ENCODE measurements around the gene RENBP. TPM values are rescaled to one million over a fixed set of nuclear protein-coding genes. Genes with fewer than 3 reads are reported as not detected.

Gene RENBP
- total and polyA plus RNA-seq, 2 of the 13 experiments (the other 11 are each of a cell fraction or from before 2014, with no cell fraction given) = 1.4 to 2.6 TPM

- no peak for TF ChIP-seq HNRNPH1 (optimal IDR thresholded peaks at IDR 0.05; ENCODE audit: low read depth, low read length)
- no peak for TF ChIP-seq CHCHD3 (CRISPR knock-in tag; IDR thresholded peaks at IDR 0.05)
- TF ChIP-seq SATB2 (CRISPR knock-in tag; IDR thresholded peaks at IDR 0.05) = no peak
- no peak for TF ChIP-seq SMAD3 (CRISPR knock-in tag; IDR thresholded peaks at IDR 0.05)
- TF ChIP-seq MBNL3 (CRISPR knock-in tag; conservative IDR thresholded peaks at IDR 0.05) = no peak
- TF ChIP-seq GFI1 (CRISPR knock-in tag; IDR thresholded peaks at IDR 0.05; ENCODE audit: borderline replicate concordance) = no peak
- peak; percentile 62 for TF ChIP-seq KLF6 (CRISPR knock-in tag; IDR thresholded peaks at IDR 0.05)
- TF ChIP-seq GATAD2A (CRISPR knock-in tag; IDR thresholded peaks at IDR 0.05) = no peak
- no peak for TF ChIP-seq HNRNPUL1 (IDR thresholded peaks at IDR 0.05; ENCODE audit: low read depth, low read length)
- no peak for TF ChIP-seq PCBP2 (optimal IDR thresholded peaks at IDR 0.05; ENCODE audit: low read depth, low read length, poor library complexity, severe bottlenecking)
- TF ChIP-seq IKZF5 (CRISPR knock-in tag; IDR thresholded peaks at IDR 0.05) = 0 out of 2 replicates have a peak, but pooled peaks have one; percentile 30
- TF ChIP-seq, protein P1, sequence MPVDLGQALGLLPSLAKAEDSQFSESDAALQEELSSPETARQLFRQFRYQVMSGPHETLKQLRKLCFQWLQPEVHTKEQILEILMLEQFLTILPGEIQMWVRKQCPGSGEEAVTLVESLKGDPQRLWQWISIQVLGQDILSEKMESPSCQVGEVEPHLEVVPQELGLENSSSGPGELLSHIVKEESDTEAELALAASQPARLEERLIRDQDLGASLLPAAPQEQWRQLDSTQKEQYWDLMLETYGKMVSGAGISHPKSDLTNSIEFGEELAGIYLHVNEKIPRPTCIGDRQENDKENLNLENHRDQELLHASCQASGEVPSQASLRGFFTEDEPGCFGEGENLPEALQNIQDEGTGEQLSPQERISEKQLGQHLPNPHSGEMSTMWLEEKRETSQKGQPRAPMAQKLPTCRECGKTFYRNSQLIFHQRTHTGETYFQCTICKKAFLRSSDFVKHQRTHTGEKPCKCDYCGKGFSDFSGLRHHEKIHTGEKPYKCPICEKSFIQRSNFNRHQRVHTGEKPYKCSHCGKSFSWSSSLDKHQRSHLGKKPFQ (CRISPR knock-in tag; IDR thresholded peaks at IDR 0.05; ENCODE audit: insufficient replicate concordance) = no peak
- TF ChIP-seq TEAD2 (CRISPR knock-in tag; IDR thresholded peaks at IDR 0.05) = no peak
- TF ChIP-seq, protein P2, sequence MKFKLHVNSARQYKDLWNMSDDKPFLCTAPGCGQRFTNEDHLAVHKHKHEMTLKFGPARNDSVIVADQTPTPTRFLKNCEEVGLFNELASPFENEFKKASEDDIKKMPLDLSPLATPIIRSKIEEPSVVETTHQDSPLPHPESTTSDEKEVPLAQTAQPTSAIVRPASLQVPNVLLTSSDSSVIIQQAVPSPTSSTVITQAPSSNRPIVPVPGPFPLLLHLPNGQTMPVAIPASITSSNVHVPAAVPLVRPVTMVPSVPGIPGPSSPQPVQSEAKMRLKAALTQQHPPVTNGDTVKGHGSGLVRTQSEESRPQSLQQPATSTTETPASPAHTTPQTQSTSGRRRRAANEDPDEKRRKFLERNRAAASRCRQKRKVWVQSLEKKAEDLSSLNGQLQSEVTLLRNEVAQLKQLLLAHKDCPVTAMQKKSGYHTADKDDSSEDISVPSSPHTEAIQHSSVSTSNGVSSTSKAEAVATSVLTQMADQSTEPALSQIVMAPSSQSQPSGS (CRISPR knock-in tag; IDR thresholded peaks at IDR 0.05) = no peak
- TF ChIP-seq POLR2AphosphoS2 (IDR thresholded peaks at IDR 0.05; ENCODE audit: low read depth, low read length) = no peak
- TF ChIP-seq, protein P3, sequence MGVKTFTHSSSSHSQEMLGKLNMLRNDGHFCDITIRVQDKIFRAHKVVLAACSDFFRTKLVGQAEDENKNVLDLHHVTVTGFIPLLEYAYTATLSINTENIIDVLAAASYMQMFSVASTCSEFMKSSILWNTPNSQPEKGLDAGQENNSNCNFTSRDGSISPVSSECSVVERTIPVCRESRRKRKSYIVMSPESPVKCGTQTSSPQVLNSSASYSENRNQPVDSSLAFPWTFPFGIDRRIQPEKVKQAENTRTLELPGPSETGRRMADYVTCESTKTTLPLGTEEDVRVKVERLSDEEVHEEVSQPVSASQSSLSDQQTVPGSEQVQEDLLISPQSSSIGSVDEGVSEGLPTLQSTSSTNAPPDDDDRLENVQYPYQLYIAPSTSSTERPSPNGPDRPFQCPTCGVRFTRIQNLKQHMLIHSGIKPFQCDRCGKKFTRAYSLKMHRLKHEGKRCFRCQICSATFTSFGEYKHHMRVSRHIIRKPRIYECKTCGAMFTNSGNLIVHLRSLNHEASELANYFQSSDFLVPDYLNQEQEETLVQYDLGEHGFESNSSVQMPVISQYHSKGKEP (CRISPR knock-in tag; IDR thresholded peaks at IDR 0.05) = no peak
- TF ChIP-seq SP140L (CRISPR knock-in tag; IDR thresholded peaks at IDR 0.05; ENCODE audit: borderline replicate concordance) = no peak
- TF ChIP-seq, protein P4, sequence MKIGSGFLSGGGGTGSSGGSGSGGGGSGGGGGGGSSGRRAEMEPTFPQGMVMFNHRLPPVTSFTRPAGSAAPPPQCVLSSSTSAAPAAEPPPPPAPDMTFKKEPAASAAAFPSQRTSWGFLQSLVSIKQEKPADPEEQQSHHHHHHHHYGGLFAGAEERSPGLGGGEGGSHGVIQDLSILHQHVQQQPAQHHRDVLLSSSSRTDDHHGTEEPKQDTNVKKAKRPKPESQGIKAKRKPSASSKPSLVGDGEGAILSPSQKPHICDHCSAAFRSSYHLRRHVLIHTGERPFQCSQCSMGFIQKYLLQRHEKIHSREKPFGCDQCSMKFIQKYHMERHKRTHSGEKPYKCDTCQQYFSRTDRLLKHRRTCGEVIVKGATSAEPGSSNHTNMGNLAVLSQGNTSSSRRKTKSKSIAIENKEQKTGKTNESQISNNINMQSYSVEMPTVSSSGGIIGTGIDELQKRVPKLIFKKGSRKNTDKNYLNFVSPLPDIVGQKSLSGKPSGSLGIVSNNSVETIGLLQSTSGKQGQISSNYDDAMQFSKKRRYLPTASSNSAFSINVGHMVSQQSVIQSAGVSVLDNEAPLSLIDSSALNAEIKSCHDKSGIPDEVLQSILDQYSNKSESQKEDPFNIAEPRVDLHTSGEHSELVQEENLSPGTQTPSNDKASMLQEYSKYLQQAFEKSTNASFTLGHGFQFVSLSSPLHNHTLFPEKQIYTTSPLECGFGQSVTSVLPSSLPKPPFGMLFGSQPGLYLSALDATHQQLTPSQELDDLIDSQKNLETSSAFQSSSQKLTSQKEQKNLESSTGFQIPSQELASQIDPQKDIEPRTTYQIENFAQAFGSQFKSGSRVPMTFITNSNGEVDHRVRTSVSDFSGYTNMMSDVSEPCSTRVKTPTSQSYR (CRISPR knock-in tag; IDR thresholded peaks at IDR 0.05; ENCODE audit: borderline replicate concordance) = peak; percentile 75; the same call in 1 of the 2 replicates
- peak; percentile 78 for TF ChIP-seq AGO1 (IDR thresholded peaks at IDR 0.05; ENCODE audit: low read depth, low read length, poor library complexity, severe bottlenecking)
- TF ChIP-seq, protein P5, sequence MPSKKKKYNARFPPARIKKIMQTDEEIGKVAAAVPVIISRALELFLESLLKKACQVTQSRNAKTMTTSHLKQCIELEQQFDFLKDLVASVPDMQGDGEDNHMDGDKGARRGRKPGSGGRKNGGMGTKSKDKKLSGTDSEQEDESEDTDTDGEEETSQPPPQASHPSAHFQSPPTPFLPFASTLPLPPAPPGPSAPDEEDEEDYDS (CRISPR knock-in tag; IDR thresholded peaks at IDR 0.05) = 0 out of 2 replicates have a peak, but pooled peaks have one; percentile 51
Observed at GRCh38 chrX:153927922-153928760, 16.3 kb downstream of the RENBP start (continued).

Data from HepG2 (cell line).